Vagina (tissue), 2 donors: ENCODE measurements around the gene GRAMD4. TPM values are rescaled to one million over a fixed set of nuclear protein-coding genes. Genes with fewer than 3 reads are reported as not detected.

Source experiments
- DNase-seq, 2 donors: peaks; one replicate each; pipeline ENCODE4 v3.0.0-alpha.2; 2017; ENCODE audit errors: extremely low spot score in 2 of 2
- H3K27ac ChIP-seq: fragments of 200-600 bp; sonication (generic); one replicate; pipeline ENCODE4 v1.5.1; 2019
- H3K27me3 ChIP-seq: fragments of 200-600 bp; sonication (generic); one replicate; pipeline ENCODE4 v1.5.1; 2019
- H3K36me3 ChIP-seq, 2 donors: fragments of 200-600 bp; sonication (generic); one replicate each; pipeline ENCODE4 v1.5.1; 2017 to 2019
- H3K4me1 ChIP-seq: fragments of 200-600 bp; sonication (generic); one replicate; pipeline ENCODE4 v1.5.1; 2019
- H3K4me3 ChIP-seq, 2 donors: fragments of 200-600 bp; sonication (generic); 1 replicate in 1 of 2; 2 replicates in 1 of 2; pipeline ENCODE4 v1.5.1; 2016 to 2019
- H3K9me3 ChIP-seq: fragments of 200-600 bp; sonication (generic); one replicate; pipeline ENCODE4 v1.5.1; 2019
- POLR2A ChIP-seq, 2 donors: fragments of 450-650 bp; IDR thresholded peaks; one replicate each; pipeline ENCODE4 v1.6.1; 2017; ENCODE audit warnings: antibody characterized with exemption in 2 of 2, mild to moderate bottlenecking in 2 of 2, moderate library complexity in 2 of 2
- POLR2AphosphoS5 ChIP-seq, 2 donors: sonication (generic); formaldehyde crosslinking; IDR thresholded peaks; one replicate each; pipeline ENCODE4 v1.9.0; 2017; ENCODE audit warnings: antibody characterized with exemption in 2 of 2, mild to moderate bottlenecking in 2 of 2, low read depth in 1 of 2; ENCODE audit not compliant: insufficient read depth in 1 of 2
- intact Hi-C: fragments of 100-400 bp; cut with DNase I; formaldehyde crosslinking; loops from one replicate; pipeline ENCODE4 v1.15.1; 2023
- total RNA-seq: library from RNA; depleted of rRNA; stranded (reverse); fragments of >200 nt; gene quantifications from one replicate; pipeline ENCODE4 v1.2.3, GENCODE V29; 2016
- TF ChIP-seq, protein P1 (sequence below), 3 experiments: fragments of 450-650 bp in 2 of 3; fragments of 200-600 bp in 1 of 3; sonication (generic) in 1 of 3; IDR thresholded peaks; one replicate each; pipeline ENCODE4 v1.5.1; 2017 to 2019; ENCODE audit warnings: antibody characterized with exemption in 3 of 3, mild to moderate bottlenecking in 2 of 3, moderate library complexity in 2 of 3

The GRAMD4 gene
- total RNA-seq, 1 donor from 2014 or later = 28.7 TPM

DNA sequence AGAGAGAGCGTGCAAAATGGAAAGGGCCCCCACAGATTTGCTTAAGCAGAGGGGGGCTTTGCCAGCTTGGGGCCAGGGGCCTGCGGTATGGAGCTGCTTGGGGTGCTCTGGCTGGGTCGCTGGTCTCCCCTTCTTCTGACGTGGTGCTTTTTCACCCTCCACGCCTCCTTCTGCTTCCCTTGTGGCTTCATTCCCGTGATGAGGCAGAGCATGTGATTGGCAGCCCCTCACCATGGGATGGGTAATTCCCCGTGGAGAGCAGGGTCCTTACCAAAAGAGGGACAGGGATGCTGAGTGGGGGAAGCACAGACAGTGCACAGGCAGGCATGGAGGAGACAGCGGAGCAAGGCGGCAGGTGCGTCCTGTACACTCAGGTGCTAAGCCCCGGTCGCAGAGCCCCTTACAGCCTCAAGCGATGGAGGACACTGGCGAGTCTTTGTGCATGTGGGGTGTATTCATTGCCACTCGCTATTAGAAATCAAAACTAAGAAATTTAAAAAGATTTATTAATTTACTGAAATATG, 19.9 kb upstream of the GRAMD4 start:
- no peak overlapping the region for H3K27ac ChIP-seq

GRCh38 chr22:46602025-46602424, 18.2 kb upstream of the GRAMD4 start:
- intact Hi-C loops = no loop called here
- H3K9me3 ChIP-seq = no peaks in the 10 kb centered on the region
- peaks cover 22% of the 10 kb centered on the region for H3K4me1 ChIP-seq
- no peaks in the 10 kb centered on the region for H3K36me3 ChIP-seq
- TF ChIP-seq, protein P1, sequence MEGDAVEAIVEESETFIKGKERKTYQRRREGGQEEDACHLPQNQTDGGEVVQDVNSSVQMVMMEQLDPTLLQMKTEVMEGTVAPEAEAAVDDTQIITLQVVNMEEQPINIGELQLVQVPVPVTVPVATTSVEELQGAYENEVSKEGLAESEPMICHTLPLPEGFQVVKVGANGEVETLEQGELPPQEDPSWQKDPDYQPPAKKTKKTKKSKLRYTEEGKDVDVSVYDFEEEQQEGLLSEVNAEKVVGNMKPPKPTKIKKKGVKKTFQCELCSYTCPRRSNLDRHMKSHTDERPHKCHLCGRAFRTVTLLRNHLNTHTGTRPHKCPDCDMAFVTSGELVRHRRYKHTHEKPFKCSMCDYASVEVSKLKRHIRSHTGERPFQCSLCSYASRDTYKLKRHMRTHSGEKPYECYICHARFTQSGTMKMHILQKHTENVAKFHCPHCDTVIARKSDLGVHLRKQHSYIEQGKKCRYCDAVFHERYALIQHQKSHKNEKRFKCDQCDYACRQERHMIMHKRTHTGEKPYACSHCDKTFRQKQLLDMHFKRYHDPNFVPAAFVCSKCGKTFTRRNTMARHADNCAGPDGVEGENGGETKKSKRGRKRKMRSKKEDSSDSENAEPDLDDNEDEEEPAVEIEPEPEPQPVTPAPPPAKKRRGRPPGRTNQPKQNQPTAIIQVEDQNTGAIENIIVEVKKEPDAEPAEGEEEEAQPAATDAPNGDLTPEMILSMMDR (IDR thresholded peaks at IDR 0.05) = no peak
- no peak for TF ChIP-seq POLR2AphosphoS5 (IDR thresholded peaks at IDR 0.05; ENCODE audit: insufficient read depth in 1 of 2, low read depth in 1 of 2)
- TF ChIP-seq POLR2A (IDR thresholded peaks at IDR 0.05) = no peak
- DNase-seq = no peak
- H3K4me3 ChIP-seq = no peak overlapping the region
- no peaks in the 10 kb centered on the region for H3K27me3 ChIP-seq
- no peak overlapping the region for H3K27ac ChIP-seq

More for the DNA sequence above, 19.9 kb upstream of the GRAMD4 start:
- H3K4me1 ChIP-seq = peaks cover 39% of the 10 kb centered on the region
- intact Hi-C loops = no loop called here
- TF ChIP-seq POLR2A (IDR thresholded peaks at IDR 0.05) (no peak), POLR2AphosphoS5 (IDR thresholded peaks at IDR 0.05; ENCODE audit: insufficient read depth in 1 of 2, low read depth in 1 of 2) (no peak)
- TF ChIP-seq, protein P1 (IDR thresholded peaks at IDR 0.05) = no peak
- no peak for DNase-seq
- no peaks in the 10 kb centered on the region for H3K27me3 ChIP-seq
- no peak overlapping the region for H3K4me3 ChIP-seq
- no peaks in the 10 kb centered on the region for H3K36me3 ChIP-seq
- H3K9me3 ChIP-seq = no peaks in the 10 kb centered on the region

GRCh38 chr22:46604306-46604690, 15.9 kb upstream of the GRAMD4 start:
- Histone ChIP-seq H3K4me1 (peaks cover 15% of the 10 kb centered on the region), H3K36me3 (no peaks in the 10 kb centered on the region), H3K27me3 (no peaks in the 10 kb centered on the region), H3K4me3 (no peak overlapping the region), H3K27ac (no peak overlapping the region), H3K9me3 (no peaks in the 10 kb centered on the region)
- intact Hi-C loops = no loop called here
- TF ChIP-seq, protein P1 (IDR thresholded peaks at IDR 0.05) = no peak
- no peak for TF ChIP-seq POLR2AphosphoS5 (IDR thresholded peaks at IDR 0.05; ENCODE audit: insufficient read depth in 1 of 2, low read depth in 1 of 2)
- TF ChIP-seq POLR2A (IDR thresholded peaks at IDR 0.05) = no peak
- no peak for DNase-seq

GRCh38 chr22:46605117-46605516, 15.1 kb upstream of the GRAMD4 start:
- intact Hi-C loops = no loop called here
- Histone ChIP-seq H3K4me1 (peaks cover 12% of the 10 kb centered on the region), H3K9me3 (no peaks in the 10 kb centered on the region), H3K27ac (no peak overlapping the region), H3K27me3 (no peaks in the 10 kb centered on the region), H3K4me3 (no peak overlapping the region), H3K36me3 (no peaks in the 10 kb centered on the region)
- TF ChIP-seq POLR2AphosphoS5 (IDR thresholded peaks at IDR 0.05; ENCODE audit: insufficient read depth in 1 of 2, low read depth in 1 of 2) = no peak
- no peak for TF ChIP-seq POLR2A (IDR thresholded peaks at IDR 0.05)
- TF ChIP-seq, protein P1 (IDR thresholded peaks at IDR 0.05) = no peak
- DNase-seq = no peak

GRCh38 chr22:46606886-46607285, 13.3 kb upstream of the GRAMD4 start:
- intact Hi-C loops = no loop called here
- TF ChIP-seq POLR2A (IDR thresholded peaks at IDR 0.05) = no peak
- TF ChIP-seq, protein P1 (IDR thresholded peaks at IDR 0.05) = no peak
- no peak for TF ChIP-seq POLR2AphosphoS5 (IDR thresholded peaks at IDR 0.05; ENCODE audit: insufficient read depth in 1 of 2, low read depth in 1 of 2)
- DNase-seq = no peak
- Histone ChIP-seq H3K9me3 (no peaks in the 10 kb centered on the region), H3K27ac (no peak overlapping the region), H3K36me3 (no peaks in the 10 kb centered on the region), H3K4me1 (peaks cover 12% of the 10 kb centered on the region), H3K4me3 (no peak overlapping the region), H3K27me3 (no peaks in the 10 kb centered on the region)
